ENCODE measurements around the gene CYFIP2.

The CYFIP2 gene

DNA sequence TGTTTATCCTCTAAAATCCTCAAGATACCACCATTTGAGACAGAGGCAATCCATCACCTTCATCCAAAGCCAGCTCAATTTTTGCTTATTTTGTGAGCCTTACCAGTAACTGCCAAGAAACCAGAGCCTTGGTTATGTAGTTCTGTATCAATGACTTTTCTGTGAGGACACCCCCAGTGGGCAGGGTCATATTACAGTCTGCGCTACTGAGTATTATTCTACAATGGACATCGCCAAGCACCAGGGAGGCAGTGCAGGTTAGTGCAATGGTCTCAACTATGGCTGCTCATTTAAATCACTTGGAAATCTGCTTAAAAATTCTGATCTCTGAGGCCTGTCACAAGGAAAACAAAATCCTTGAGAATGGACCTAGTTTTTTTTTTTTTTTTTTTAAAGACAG is 103.6 kb downstream of the CYFIP2 start:
- H3K4me3 Mint-ChIP-seq: no peak overlapping the region
- H3K9me3 Mint-ChIP-seq: no peaks in the 10 kb centered on the region
- peaks cover 81% of the 10 kb centered on the region for H3K36me3 Mint-ChIP-seq (ENCODE audit: insufficient read depth)
- H3K4me1 Mint-ChIP-seq (ENCODE audit: low read depth in 2 of 2): peaks cover 4 to 5% of the 10 kb centered on the region in 2 donors
- peak overlapping the region; percentile 69 to 75 for H3K27ac Mint-ChIP-seq
- ATAC-seq (replicated peaks): no peak
- no peak for DNase-seq
- no peaks in the 10 kb centered on the region for H3K27me3 Mint-ChIP-seq

DNA sequence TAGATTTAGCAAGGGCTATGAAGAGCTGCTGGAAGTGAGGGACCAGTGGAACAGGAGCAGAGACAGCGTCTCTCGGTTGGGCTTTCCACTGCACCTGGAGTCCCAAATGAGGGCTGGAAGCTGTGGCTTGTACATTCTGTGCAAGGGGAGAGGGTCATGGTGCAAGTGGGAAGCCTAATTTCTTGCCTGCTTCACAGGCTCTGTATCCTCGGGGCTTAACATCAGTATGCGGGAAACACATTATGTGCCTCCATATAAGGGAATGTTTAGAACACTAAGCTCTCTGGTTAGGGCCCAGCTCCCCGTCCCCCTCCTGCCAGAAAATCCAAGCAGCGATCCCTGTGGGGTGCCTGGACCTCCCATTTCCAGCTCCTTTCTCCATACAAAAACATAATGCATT is 105.0 kb downstream of the CYFIP2 start:
- H3K27me3 Mint-ChIP-seq: no peaks in the 10 kb centered on the region
- no peaks in the 10 kb centered on the region for H3K9me3 Mint-ChIP-seq
- DNase-seq (no peak), ATAC-seq (replicated peaks) (no peak)
- no peak overlapping the region for H3K4me3 Mint-ChIP-seq
- H3K4me1 Mint-ChIP-seq (ENCODE audit: low read depth in 2 of 2): peaks cover 4 to 7% of the 10 kb centered on the region in 2 donors
- peak overlapping the region; percentile 50 to 60 for H3K27ac Mint-ChIP-seq
- H3K36me3 Mint-ChIP-seq (ENCODE audit: insufficient read depth): peaks cover 81% of the 10 kb centered on the region

DNA sequence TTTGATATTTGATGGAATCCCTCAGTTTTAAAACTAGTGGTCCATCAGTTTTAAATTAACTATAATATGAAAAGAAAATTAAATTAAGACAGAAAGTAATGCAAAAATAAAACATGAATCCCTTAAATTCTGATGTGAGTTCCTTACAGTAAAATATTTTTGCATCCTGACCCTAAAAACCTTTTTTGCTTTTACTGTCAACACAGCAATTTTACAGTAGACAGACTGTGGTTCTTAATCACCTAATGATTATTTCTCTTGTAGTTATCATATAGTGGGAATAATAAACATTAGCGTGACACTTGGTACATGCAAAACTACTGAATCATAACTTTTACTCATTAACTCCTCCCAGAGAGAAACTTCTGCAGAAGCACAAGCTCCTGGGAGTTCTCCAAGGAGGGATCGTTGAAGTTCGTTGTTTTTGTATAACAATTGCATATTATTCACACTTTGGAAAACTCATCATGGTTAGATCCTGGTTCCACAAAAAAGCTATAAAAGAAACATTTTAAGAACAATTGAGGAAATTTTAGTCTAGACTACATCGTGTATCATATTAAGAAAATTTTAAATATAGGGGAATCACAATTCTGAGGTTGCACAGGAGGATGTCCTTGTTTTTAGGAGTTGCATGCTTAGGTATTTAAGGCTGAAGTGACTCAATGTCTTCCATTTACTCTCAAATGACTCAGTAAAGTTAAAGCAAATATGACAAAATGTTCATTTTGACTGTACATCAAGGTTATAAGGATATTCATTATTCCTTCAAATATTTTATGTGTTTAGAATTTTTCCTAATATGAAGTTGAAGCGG is 105.9 kb downstream of the CYFIP2 start:
- Mint-ChIP-seq H3K36me3 (ENCODE audit: insufficient read depth) (peaks cover 82% of the 10 kb centered on the region), H3K4me1 (ENCODE audit: low read depth in 2 of 2) (peaks cover 7 to 14% of the 10 kb centered on the region in 2 donors), H3K27ac (no peak overlapping the region), H3K4me3 (no peak overlapping the region), H3K9me3 (no peaks in the 10 kb centered on the region), H3K27me3 (no peaks in the 10 kb centered on the region)
- DNase-seq (no peak), ATAC-seq (replicated peaks) (no peak)

DNA sequence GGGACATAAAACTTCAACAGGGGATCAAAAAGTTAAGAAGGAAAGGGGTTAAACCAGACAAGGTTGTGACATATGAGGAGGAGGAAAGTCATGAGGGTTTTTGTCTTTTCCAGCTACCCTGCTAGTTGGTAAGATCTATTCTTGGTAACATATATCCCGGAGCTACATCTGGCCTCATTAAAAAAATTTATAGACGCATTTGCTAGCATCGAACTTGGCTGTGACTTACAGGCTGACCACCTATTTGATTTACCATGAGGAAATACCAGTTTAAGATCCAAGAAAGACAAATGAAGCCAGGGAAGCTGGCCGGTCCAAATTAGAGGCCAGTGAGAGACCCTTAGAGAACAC is 106.5 kb downstream of the CYFIP2 start:
- peaks cover 10 to 19% of the 10 kb centered on the region in 2 donors for H3K4me1 Mint-ChIP-seq (ENCODE audit: low read depth in 2 of 2)
- no peaks in the 10 kb centered on the region for H3K27me3 Mint-ChIP-seq
- no peak overlapping the region for H3K27ac Mint-ChIP-seq
- ATAC-seq (replicated peaks): no peak
- no peaks in the 10 kb centered on the region for H3K9me3 Mint-ChIP-seq
- H3K4me3 Mint-ChIP-seq: no peak overlapping the region
- peaks cover 85% of the 10 kb centered on the region for H3K36me3 Mint-ChIP-seq (ENCODE audit: insufficient read depth)
- DNase-seq: no peak

- Mint-ChIP-seq H3K9me3 (no peaks in the 10 kb centered on the region), H3K27ac (peak overlapping the region; percentile 62 to 94), H3K4me1 (ENCODE audit: low read depth in 2 of 2) (peaks cover 8 to 16% of the 10 kb centered on the region in 2 donors), H3K27me3 (no peaks in the 10 kb centered on the region), H3K36me3 (ENCODE audit: insufficient read depth) (peaks cover 77% of the 10 kb centered on the region), H3K4me3 (no peak overlapping the region)
- DNase-seq (no peak), ATAC-seq (replicated peaks) (no peak)
Observed at GRCh38 chr5:157378509-157378908, 112.6 kb downstream of the CYFIP2 start.

- H3K4me3 Mint-ChIP-seq: no peak overlapping the region
- H3K27me3 Mint-ChIP-seq: no peaks in the 10 kb centered on the region
- peak overlapping the region in 1 of 2 donors; percentile 62 for H3K27ac Mint-ChIP-seq
- peaks cover 87% of the 10 kb centered on the region for H3K36me3 Mint-ChIP-seq (ENCODE audit: insufficient read depth)
- no peaks in the 10 kb centered on the region for H3K9me3 Mint-ChIP-seq
- DNase-seq: no peak
- no peak for ATAC-seq (replicated peaks)
- peaks cover 8 to 22% of the 10 kb centered on the region in 2 donors for H3K4me1 Mint-ChIP-seq (ENCODE audit: low read depth in 2 of 2)
Observed at GRCh38 chr5:157379983-157380382, 114.1 kb downstream of the CYFIP2 start.

- H3K27ac Mint-ChIP-seq: peak overlapping the region; percentile 50 to 62
- no peaks in the 10 kb centered on the region for H3K27me3 Mint-ChIP-seq
- no peak for DNase-seq
- H3K4me3 Mint-ChIP-seq: no peak overlapping the region
- peaks cover 6 to 13% of the 10 kb centered on the region in 2 donors for H3K4me1 Mint-ChIP-seq (ENCODE audit: low read depth in 2 of 2)
- no peak for ATAC-seq (replicated peaks)
- no peaks in the 10 kb centered on the region for H3K9me3 Mint-ChIP-seq
- peaks cover 90% of the 10 kb centered on the region for H3K36me3 Mint-ChIP-seq (ENCODE audit: insufficient read depth)
Observed at GRCh38 chr5:157381746-157382145, 115.8 kb downstream of the CYFIP2 start.

DNA sequence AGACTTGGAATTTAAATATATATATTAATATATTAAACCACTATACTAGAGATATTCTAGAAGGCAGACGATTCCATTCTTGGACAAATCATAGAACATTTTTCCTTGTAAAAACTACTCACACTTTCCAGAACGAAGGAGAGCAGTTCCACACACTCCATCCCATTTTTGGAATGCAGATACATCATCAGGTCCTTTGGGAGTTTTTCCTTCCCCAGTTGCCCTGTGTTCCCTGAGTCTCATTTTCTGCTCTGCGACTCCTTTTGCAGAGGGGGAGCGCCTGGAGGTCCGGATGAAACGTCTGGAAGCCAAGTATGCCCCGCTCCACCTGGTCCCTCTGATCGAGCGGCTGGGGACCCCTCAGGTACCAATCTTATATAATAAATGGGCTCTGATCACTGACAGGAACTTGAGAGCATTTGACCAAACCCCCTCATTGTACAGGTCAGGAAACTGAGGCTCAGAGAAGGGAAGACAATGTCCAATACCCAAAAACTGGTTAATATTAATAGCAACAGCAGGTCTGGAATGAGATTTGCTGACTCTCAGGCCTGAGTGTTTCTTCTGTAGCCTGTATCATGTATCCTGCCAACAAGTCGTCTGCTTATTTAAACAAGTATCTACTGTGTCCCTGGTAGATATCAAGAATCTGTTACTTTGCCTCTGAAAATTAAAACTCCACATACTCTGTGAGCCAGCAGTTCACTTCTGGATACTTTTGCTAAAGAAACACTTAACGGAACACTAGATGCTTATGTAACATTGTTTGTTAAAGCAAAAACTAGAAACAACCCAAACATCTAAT is 117.3 kb downstream of the CYFIP2 start:
- no peak for DNase-seq
- peak overlapping the region in 1 of 2 donors; percentile 17 for H3K27ac Mint-ChIP-seq
- H3K36me3 Mint-ChIP-seq (ENCODE audit: insufficient read depth): peaks cover 95% of the 10 kb centered on the region

GRCh38 chr5:157384971-157385709 is 119.2 kb downstream of the CYFIP2 start:
- Mint-ChIP-seq H3K27me3 (no peaks in the 10 kb centered on the region), H3K36me3 (ENCODE audit: insufficient read depth) (peaks cover 91% of the 10 kb centered on the region), H3K4me3 (no peak overlapping the region), H3K4me1 (ENCODE audit: low read depth in 2 of 2) (peaks cover 15 to 23% of the 10 kb centered on the region in 2 donors), H3K9me3 (no peaks in the 10 kb centered on the region), H3K27ac (peak overlapping the region in 1 of 2 donors; percentile 38)
- no peak for DNase-seq
- no peak for ATAC-seq (replicated peaks)

More for the DNA sequence above, 117.3 kb downstream of the CYFIP2 start:
- Mint-ChIP-seq H3K4me1 (ENCODE audit: low read depth in 2 of 2) (peaks cover 7 to 15% of the 10 kb centered on the region in 2 donors), H3K9me3 (no peaks in the 10 kb centered on the region), H3K27me3 (no peaks in the 10 kb centered on the region), H3K4me3 (no peak overlapping the region)
- ATAC-seq (replicated peaks): no peak

DNA sequence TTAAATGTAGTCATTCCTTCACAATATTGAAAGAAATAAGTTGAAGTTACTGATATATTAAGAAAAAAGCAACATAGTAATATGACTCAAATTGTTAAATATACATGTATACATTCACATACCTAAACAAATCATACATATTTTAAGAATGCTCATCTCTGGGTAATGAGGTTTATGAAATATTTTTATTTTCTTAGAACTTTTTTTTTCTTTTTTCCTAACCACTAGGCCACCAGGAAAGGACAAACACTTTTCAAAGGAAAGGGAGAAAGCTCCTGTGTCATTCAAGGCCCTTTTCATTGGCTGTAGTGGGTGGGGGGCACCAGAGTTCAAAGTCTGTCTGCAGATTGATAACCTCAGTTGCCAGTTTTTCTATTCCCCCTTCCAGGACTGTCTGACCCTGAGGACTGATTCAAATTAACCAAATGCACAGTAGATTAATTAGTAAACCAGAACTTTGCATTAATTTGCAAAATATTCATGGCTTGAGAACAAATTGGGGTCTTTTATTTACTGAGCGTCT is 121.2 kb downstream of the CYFIP2 start:
- H3K27ac Mint-ChIP-seq: peak overlapping the region; percentile 95
- DNase-seq (no peak), ATAC-seq (replicated peaks) (no peak)
- H3K27me3 Mint-ChIP-seq: no peaks in the 10 kb centered on the region
- H3K9me3 Mint-ChIP-seq: no peaks in the 10 kb centered on the region
- no peak overlapping the region for H3K4me3 Mint-ChIP-seq
- peaks cover 22 to 30% of the 10 kb centered on the region in 2 donors for H3K4me1 Mint-ChIP-seq (ENCODE audit: low read depth in 2 of 2)
- peaks cover 90% of the 10 kb centered on the region for H3K36me3 Mint-ChIP-seq (ENCODE audit: insufficient read depth)

DNA sequence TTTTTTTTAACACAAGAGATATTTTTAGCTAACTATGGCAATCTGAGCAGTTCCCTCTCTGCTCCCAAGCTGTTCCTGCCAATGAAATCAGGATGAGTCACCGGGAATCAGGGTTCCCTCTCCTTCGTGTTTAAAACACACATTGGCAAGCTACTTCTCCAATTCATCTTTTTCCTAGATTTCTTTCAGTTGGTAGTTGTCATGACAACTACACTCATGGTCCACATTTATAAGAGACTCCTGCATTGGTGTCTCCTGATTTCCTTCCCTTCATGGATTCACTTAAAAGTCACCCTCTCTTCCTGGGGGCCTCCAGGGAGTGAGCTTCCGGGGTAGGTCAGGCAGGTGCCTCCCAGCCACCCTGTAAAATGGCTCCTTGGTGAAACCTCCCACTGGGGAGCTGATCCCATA is 121.8 kb downstream of the CYFIP2 start:
- DNase-seq: no peak
- Mint-ChIP-seq H3K36me3 (ENCODE audit: insufficient read depth) (peaks cover 90% of the 10 kb centered on the region), H3K27me3 (no peaks in the 10 kb centered on the region), H3K4me3 (no peak overlapping the region), H3K27ac (peak overlapping the region; percentile 95), H3K9me3 (no peaks in the 10 kb centered on the region), H3K4me1 (ENCODE audit: low read depth in 2 of 2) (peaks cover 22 to 30% of the 10 kb centered on the region in 2 donors)
- ATAC-seq (replicated peaks): no peak

DNA sequence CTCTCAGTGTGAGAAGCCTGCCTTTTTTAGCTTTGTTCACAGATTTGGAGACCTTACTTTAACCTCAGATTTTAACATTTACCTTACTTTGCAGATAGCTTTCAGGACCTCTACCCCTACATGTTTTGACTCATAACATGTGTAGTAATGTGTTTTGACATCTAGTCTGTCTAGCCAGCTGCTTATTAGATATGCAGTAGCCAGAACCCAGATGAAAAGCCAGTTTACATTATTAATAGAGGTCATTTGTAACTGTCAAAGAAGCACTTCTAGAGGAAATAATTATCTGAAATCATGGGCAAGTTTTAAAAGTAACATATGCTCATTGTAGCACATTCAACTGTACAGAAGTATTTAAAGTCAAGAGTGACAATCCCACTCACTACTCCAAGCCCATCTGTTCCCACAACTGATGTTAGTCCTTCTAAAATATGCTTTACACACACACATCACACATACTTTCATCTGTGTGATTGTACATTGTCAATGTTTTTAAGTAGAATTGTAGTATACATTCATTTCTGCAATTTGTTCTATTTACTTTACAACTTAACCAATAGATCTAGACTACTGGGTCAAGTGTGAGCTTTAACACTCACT is 122.3 kb downstream of the CYFIP2 start:
- peak overlapping the region; percentile 95 for H3K27ac Mint-ChIP-seq
- no peak overlapping the region for H3K4me3 Mint-ChIP-seq
- H3K27me3 Mint-ChIP-seq: no peaks in the 10 kb centered on the region
- no peak for ATAC-seq (replicated peaks)
- DNase-seq: no peak
- H3K4me1 Mint-ChIP-seq (ENCODE audit: low read depth in 2 of 2): peaks cover 23 to 30% of the 10 kb centered on the region in 2 donors
- H3K36me3 Mint-ChIP-seq (ENCODE audit: insufficient read depth): peaks cover 90% of the 10 kb centered on the region
- H3K9me3 Mint-ChIP-seq: no peaks in the 10 kb centered on the region

- Mint-ChIP-seq H3K4me3 (peak overlapping the region in 1 of 2 donors; percentile 25), H3K4me1 (ENCODE audit: low read depth in 2 of 2) (peaks cover 26% of the 10 kb centered on the region in 2 donors), H3K36me3 (ENCODE audit: insufficient read depth) (peaks cover 90% of the 10 kb centered on the region), H3K27ac (peak overlapping the region; percentile 95), H3K9me3 (no peaks in the 10 kb centered on the region), H3K27me3 (no peaks in the 10 kb centered on the region)
- DNase-seq: no peak
- no peak for ATAC-seq (replicated peaks)
Observed at GRCh38 chr5:157389103-157389502, 123.2 kb downstream of the CYFIP2 start.
